ENCODE measurements around the gene STPG3.
A peak's percentile ranks its signal among the peaks of the same experiment; 100 is the strongest.

- no peak for TF ChIP-seq POLR2A (IDR thresholded peaks at IDR 0.05)
- TF ChIP-seq CTCF (IDR thresholded peaks at IDR 0.05 in 8 of 11, conservative IDR thresholded peaks at IDR 0.05 in 3 of 11) = no peak
- peak in 1 of 3 donors; percentile 65 for TF ChIP-seq POLR2AphosphoS5 (IDR thresholded peaks at IDR 0.05)
These were observed 7.2 kb upstream of the STPG3 start for GRCh38 chr9:137243626-137244485.

All from spleen (tissue), 7 donors.